HG03064 (cell line): ENCODE data around the gene IFNG-AS1.

Experiments used
- ATAC-seq: cut with Tn5 transposase; IDR thresholded peaks from one replicate; pipeline ENCODE4 v1.9.1; 2021; ENCODE audit warnings: low read depth; ENCODE audit not compliant: unreplicated experiment

The IFNG-AS1 gene

DNA sequence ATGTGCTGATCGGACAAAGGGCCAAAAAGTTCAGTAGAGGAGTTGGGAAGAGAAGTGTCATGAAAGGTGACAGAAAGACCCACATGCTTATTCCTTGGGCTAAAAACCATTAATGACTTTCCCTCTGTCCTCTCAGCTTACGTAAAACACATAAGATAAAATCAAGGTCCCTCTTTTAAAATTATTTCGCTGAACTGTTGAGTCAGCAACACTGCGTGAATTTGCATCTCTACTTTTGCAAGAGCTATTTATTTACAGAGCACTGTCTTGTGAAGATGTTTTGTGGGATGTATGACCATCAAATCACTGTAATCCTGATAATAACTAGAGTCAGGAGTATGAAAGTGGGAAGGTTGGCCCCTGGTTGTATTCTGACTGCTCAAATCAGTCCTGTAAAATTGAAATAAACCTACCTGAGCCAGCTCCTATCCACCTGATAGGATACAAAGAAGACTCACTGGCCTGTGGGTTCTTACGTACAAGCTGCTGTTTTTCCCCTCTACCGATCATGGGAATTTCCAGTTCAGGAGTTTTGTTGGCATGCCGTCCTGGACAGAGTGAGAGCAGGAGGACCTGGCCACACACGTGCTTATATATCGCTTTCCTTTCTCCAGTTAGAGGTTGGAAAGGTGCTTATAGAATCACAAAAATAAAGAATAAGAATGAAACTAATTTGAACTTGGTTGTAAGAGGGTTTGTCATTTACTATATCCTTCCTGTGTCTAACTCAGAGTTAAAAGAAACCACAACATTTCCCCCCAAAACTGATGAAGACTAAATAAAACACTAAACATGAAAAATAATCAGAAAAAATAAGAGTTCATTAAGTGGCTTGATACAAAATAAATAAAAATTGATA, 42.9 kb downstream of the IFNG-AS1 start:
- ATAC-seq, result no peak

DNA sequence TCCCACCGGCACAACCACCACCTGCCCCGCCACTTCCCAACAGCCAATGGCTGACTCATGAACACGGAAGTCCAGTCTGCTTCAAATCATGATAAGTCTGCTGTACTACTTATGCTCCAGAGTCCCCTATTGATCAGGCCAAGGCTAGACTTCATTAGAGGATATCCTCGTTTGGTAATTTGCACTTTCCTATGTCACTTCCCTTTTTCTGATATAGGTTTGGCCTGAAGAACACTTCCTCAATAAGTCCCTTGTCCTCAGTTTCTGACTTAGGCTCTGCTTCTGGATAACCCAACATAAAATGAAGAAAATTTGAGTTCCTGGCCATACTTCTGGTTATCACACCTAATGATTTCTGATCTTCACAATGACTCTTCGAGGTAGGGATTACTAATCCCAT, 45.3 kb downstream of the IFNG-AS1 start:
- no peak for ATAC-seq

DNA sequence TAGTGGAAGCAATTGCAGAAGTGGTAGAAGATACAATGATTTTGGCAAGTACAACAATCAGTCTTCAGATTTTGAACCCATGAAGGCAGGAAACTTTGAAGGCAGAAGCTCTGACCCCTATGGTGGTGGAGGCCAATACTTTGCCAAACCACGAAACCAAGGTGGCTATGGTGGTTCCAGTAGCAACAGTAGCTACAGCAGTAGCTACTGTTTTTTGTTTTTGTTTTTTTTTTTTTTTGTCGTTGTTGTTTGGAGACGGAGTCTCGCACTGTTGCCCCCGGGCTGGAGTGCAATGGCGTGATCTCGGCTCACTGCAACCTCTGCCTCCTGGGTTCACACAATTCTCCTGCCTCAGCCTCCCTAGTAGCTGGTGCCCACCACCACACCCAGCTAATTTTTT, 47.4 kb downstream of the IFNG-AS1 start:
- no peak for ATAC-seq

DNA sequence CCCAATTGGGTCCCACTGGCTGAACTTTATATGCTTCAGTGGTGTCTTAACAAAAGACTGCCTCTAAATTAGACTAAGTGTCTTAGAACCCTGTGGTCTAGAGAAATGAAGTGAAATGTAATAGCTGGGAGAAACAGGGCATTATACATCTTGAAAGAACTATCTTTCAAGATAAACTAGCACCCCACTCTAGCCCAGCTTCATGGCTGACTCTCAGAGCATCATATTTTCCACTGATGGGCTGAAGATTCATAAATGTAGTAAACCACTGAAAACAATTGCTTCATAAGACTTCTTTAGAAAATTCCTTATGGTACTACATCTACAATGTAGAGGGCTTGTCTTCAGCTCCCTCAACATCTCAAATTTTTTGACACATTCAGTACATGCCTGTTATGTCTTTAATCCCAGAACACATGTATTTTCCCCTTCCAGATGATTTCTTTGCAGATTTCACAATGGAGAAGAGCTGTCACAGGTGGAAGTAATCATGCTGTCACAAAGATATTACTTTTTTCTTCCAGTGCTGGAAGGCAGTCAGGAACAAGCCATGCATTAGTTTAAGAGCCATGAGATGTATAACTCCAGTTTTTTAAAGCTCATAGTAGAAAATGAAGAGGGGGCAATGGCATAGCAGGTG, 48.5 kb downstream of the IFNG-AS1 start:
- ATAC-seq, result no peak

DNA sequence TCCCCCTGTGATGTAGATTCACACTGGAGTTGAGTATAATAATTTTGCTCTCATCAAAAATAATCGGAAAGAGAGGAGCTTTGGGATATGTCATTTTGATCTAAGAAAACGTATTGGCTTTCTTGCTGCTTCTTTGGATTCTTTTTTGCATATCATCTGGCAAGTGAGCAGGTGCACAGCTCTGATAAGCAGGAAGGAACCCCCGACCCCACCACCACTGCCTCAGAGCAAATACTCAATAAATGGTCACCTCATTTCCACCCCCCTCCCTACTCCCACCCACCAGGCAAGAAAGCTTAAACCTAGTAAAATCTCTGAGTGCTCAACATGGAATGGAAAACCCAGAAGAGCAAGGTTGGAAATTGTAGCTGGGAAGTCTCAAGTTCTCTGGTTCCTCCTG, 49.4 kb downstream of the IFNG-AS1 start:
- no peak for ATAC-seq

DNA sequence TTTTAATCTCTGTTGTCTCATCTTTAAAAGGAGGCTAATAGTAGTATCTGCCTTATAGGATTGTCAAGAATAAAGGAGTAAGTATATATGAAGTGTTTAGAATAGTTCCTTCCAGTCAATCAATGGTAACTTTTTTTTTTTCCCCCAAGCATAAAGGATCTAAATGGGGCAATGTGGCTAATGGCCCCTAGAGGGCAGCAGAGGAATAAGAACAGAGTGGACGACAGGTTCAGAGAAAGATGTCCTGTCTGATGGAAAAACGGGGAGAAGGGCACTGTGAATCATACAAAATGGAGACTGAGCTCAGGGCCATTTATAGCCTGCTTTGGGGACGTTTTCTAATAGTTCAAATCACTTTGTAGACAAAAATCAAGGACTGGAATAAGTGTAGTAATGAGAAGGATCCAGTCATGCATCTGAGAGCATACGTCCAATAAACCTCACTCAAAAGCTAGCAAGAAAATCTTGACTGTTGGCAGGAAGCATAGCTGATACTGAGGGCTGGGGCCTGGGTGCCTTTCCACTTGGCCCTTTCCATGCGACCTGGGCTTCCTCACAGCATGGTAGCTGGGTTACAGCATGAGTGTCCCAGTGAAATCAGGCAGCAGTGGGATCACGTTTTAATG, 51.3 kb downstream of the IFNG-AS1 start:
- peak; percentile 41 for ATAC-seq

DNA sequence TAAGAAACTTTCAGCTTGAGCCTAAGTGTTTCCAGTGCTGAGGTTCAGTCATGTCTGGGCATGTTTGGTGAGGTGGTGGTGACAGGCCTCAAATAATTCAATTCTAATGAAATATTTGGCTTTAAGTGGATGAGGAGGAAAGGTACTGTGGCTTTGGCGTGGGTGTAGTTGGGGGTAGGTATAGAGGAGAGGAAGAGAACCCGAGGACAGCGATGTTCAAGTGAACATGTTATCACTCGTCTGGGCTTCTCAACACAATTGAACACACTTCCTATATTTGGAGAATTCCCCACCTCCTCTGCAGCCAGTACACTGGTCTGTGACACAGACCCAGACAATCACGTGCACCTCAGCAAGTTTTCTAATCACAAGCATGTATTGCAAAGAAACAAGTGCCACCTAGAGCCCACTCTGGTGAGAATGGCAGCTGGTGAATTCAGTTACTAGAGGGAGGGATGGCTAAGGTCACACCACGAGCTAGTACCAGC, 53.0 kb downstream of the IFNG-AS1 start:
- peak; percentile 73 for ATAC-seq

DNA sequence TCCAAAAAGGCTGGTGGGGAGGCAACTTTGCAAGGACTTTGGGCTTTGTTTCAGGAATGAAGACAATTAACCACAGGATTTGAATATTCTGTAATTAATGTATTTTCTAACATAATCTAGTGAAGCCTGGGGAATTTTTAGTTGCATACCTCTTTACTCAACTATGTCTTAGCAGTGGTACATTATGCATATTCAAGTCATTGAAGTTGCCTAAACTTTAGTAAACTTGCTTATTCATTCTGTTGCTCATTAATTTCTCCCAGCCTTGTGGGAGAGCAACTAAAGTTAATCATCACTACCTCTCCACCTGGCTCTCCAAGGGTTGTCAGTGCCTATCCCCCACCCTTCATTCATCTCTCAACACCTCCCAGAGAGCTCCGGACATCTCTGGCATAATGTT, 54.2 kb downstream of the IFNG-AS1 start:
- ATAC-seq, result no peak

DNA sequence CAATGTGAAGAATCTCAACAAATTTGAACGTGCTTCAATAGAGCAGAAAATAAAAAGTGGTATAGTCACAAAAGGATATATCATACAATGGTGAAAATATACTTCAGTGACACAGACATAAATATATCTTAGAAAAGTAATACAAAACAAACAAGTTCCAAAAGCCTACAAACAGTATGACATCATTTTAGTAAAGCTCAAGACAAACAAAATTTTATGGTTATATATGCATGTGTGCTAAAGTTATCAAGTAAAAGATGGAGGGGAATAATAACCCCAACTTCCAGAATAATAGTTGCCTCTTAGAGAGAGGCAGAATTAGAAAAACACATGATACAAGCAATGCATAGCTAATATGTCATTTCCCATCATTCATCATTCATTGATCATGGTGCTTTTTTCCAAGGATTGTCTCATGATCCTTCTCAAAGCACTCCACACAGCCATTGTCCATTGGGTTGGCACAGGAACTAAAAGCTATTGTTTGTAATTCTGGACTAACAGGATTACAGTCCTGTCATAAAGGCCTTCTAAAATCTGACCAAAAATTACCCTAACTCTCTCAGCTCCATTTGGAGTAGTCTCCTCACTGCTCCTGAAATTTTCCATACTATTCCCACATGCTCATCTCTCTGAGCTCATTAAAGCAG, 59.5 kb downstream of the IFNG-AS1 start:
- no peak for ATAC-seq

DNA sequence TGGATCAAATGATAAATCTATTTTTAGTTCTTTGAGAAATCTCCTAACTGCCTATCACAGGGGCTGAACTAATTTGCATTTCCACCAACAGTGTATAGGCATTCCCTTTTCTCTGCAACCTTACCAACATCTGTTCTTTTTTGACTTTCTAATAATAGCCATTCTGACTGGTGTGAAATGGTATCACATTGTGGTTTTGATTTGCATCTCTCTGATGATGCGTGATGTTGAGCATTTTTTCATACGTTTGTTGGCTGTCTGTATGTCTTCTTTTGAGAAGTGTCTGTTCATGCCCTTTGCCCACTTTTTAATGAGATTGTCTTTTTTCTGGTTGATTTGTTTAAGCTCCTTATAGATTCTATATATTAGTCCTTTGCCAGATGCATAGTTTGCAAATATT, 67.1 kb downstream of the IFNG-AS1 start:
- no peak for ATAC-seq

DNA sequence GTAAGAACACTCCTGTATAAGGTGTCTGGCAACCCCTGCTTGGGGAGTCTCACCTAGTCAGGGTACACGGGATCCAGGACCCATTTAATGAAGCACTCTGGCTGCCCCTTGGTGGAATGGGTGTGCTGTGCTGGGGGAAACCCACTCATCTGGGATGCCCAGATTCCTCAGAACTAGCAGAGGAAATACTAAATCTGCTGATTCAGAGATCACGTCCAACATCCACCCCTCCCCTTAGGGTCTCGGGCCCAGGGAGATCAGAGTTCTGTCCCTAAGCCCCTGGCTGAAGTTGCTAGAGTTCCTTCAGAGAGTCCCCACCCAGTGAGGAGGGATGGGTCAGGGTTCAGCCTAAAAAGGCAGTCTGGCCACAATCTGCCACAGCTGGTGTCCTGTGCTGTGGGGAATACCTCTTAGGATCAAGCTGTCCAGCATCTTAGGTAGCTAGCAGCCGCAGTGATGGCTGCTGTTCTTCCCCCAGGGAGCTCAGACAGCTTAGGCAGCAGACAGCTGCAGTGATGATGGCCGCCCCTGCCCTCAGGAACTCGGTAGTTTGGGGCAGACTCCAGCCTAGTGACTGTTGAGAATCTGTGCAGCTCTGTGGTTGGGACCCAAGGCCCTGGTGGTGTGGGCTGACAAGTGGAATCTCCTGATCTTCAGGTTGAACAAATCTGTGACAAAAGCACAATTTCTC, 74.8 kb downstream of the IFNG-AS1 start:
- no peak for ATAC-seq

DNA sequence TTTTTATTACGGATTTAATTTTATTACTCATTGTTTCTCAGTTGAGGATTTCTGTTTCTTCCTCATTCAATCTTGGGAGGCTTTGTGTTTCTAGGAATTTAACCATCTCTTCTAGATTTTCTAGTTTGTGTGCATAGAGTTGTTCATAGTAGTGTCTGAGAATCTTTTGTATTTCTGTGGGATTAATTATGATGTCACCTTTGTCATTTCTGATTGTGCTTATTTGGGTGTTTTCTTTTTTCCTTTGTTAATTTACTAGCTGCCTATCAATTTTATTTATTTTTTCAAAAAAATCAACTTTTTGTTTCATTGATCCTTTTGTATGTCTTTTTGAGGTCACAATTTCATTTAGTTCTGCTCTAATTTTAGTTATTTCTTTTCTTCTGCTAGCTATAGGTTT, 75.9 kb downstream of the IFNG-AS1 start:
- no peak for ATAC-seq

DNA sequence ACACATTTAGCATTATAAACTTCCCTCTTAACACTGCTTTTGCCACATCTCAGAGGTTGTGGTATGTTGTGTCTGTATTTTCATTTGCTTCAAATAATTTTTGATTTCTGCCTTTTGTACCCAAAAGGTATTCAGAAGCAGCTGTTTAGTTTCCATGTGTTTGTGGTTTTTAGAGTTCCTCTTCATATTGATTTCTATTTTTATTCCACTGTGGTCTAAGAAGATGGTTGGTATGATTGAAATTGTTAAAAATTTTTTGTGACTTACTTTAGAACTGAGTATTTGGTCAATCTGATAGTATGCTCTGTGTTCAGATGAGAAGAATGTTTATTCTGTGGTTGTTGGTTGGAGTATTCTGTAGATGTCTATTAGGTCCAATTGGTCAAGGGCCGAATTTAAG, 76.4 kb downstream of the IFNG-AS1 start:
- ATAC-seq, result no peak

DNA sequence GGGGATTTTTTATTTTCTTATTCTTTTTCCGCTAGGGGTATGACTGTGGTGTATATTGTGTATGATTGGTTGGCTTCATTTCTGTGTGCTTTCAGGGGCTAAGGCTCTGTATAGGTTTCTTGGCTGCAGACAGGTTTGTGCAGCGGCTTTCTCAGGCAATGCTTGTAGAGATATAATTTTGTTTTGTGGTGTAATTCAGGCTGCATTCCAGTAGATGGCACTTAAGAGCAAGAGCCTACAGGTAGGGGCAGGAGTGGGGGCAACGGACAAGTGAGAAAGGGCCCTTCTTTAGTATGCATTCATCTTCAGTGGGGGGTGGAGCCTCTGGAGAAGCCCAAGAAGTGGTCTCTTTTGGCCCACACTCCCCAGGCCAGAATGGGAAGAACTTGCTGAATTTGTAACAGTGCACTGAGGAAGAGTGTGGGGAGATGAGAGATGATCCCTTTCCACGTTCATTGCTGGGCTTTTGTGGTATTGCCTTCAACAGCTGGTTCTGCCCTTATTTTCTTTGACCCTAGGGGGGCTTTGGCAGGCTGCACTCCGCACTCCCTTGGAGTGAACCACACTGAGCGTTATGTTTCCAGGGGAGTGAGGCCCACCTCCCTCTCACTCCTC, 78.6 kb downstream of the IFNG-AS1 start:
- no peak for ATAC-seq

DNA sequence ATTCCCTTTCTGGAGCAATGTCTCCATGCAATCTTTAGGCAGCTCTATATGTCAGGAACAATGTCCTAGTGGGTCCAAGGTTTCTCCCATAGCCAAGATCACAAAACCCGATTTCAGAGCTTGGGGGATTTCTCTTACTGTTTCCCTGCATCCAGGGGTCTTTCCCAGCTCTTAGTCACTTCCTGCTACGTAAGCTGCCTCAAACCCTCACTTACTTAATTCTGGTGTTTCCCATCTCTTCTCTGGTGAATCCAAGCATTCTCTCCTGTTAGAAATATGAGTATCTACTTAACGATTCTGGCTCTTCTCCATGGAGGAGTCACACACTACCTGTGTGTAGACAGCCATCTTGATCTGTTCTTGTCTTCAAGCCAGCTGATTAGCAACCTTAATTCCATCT, 80.0 kb downstream of the IFNG-AS1 start:
- ATAC-seq, result no peak
